Suprapubic skin (tissue), 3 donors: ENCODE results near the gene PPP2R5B.

ENCODE experiments used
- POLR2A ChIP-seq, 2 donors: fragments of 450-650 bp; IDR thresholded peaks; one replicate each; pipeline ENCODE4 v1.6.1; 2017; ENCODE audit warnings: antibody characterized with exemption in 2 of 2, mild to moderate bottlenecking in 2 of 2, moderate library complexity in 2 of 2
- TF ChIP-seq, protein P1 (sequence below), 2 donors: fragments of 200-600 bp in 1 of 2; fragments of 450-650 bp in 1 of 2; sonication (generic) in 1 of 2; IDR thresholded peaks; one replicate each; pipeline ENCODE4 v1.5.1; 2016 to 2019; ENCODE audit warnings: antibody characterized with exemption in 2 of 2, mild to moderate bottlenecking in 1 of 2, moderate library complexity in 1 of 2

DNA sequence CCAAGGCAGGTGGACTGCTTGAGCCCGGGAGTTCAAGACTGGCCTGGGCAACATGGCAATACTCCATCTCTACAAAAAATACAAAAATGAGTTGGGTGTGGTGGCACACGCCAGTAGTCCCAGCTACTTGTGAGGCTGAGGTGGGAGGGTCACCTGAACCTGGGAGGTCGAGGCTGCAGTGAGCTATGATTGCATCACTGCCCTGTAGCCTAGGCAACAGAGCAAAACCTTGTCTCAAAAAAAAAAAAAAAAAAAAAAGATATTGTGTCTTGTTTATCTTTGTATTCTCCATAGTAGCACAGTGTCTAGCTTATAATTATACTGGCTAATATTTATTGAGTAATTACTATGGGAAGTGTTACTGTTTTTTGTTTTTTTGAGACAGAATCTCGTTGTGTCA, 27.0 kb downstream of the PPP2R5B start:
- TF ChIP-seq, protein P1, sequence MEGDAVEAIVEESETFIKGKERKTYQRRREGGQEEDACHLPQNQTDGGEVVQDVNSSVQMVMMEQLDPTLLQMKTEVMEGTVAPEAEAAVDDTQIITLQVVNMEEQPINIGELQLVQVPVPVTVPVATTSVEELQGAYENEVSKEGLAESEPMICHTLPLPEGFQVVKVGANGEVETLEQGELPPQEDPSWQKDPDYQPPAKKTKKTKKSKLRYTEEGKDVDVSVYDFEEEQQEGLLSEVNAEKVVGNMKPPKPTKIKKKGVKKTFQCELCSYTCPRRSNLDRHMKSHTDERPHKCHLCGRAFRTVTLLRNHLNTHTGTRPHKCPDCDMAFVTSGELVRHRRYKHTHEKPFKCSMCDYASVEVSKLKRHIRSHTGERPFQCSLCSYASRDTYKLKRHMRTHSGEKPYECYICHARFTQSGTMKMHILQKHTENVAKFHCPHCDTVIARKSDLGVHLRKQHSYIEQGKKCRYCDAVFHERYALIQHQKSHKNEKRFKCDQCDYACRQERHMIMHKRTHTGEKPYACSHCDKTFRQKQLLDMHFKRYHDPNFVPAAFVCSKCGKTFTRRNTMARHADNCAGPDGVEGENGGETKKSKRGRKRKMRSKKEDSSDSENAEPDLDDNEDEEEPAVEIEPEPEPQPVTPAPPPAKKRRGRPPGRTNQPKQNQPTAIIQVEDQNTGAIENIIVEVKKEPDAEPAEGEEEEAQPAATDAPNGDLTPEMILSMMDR (IDR thresholded peaks at IDR 0.05), result no peak
- no peak for TF ChIP-seq POLR2A (IDR thresholded peaks at IDR 0.05)
